A549 treated with GW870086 at 1 μM for 4 hours (cell line): Measurements from ENCODE around the gene ASS1. TPM values are rescaled to one million over a fixed set of nuclear protein-coding genes. Genes with fewer than 3 reads are reported as not detected.

ENCODE experiments used
- total RNA-seq: library from RNA; stranded (reverse); fragments of 200-300 nt; extraction: Qiagen RNA extraction; gene quantifications from 5 replicates; pipeline ENCODE4 v1.2.3, GENCODE V29; 2022; ENCODE audit warnings: low read depth

The ASS1 gene
- 16.8 to 19.4 TPM (median 17.6 TPM) in 5 replicates for total RNA-seq

GRCh38 chr9:130444565-130445221 is at the start of gene ASS1:
TSS of gene ASS1 (plus strand) at chr9:130444961. CDS start at chr9:130452229, 7,268 bp downstream.

Other genes starting within 250 kb of the ASS1 start
- 0.05 to 0.08 TPM (median 0.06 TPM) in 5 replicates for gene HMCN2, start 179.2 kb upstream of the ASS1 start, total RNA-seq
- gene FUBP3, start 134.6 kb downstream of the ASS1 start, total RNA-seq: 46.0 to 53.3 TPM (median 48.7 TPM) in 5 replicates
- 0.17 to 0.44 TPM (median 0.35 TPM) in 5 replicates for gene PRDM12, start 219.6 kb downstream of the ASS1 start, total RNA-seq
- 49.2 to 63.8 TPM (median 51.6 TPM) in 5 replicates for gene EXOSC2, start 248.8 kb downstream of the ASS1 start, total RNA-seq